GM23338 (cell line): ENCODE measurements around the gene FST. TPM values are rescaled to one million over a fixed set of nuclear protein-coding genes. Genes with fewer than 3 reads are reported as not detected.

Experiments used
- ATAC-seq: fragments of 200-7000 bp; cut with Tn5 transposase; 3 replicates; pipeline ENCODE4 v1.9.1; 2020
- DNase-seq: peaks from one replicate; pipeline ENCODE4 v3.0.0-alpha.2; 2015; ENCODE audit warnings: low spot score
- H2AFZ ChIP-seq: fragments of 200-600 bp; sonication (generic); 2 replicates; pipeline ENCODE4 v1.8.0; 2016; ENCODE audit warnings: antibody characterized with exemption, mild to moderate bottlenecking, moderate library complexity
- H3F3A ChIP-seq: fragments of 200-600 bp; sonication (generic); replicated peaks from 2 replicates; pipeline ENCODE4 v1.8.0; 2017; ENCODE audit warnings: antibody characterized with exemption, mixed run types, low read depth
- H3K27ac ChIP-seq: fragments of 200-600 bp; sonication (generic); 2 replicates; pipeline ENCODE4 v1.6.1; 2016; ENCODE audit warnings: low read depth
- H3K27me3 ChIP-seq: fragments of 200-600 bp; sonication (generic); 2 replicates; pipeline ENCODE4 v1.8.0; 2016; ENCODE audit warnings: mild to moderate bottlenecking, mixed run types, moderate library complexity; ENCODE audit not compliant: insufficient read depth
- H3K36me3 ChIP-seq: fragments of 200-600 bp; sonication (generic); 2 replicates; pipeline ENCODE4 v1.8.0; 2016; ENCODE audit warnings: mild to moderate bottlenecking; ENCODE audit not compliant: insufficient read depth
- H3K4me1 ChIP-seq: fragments of 200-600 bp; sonication (generic); 2 replicates; pipeline ENCODE4 v1.8.0; 2016; ENCODE audit warnings: mild to moderate bottlenecking, moderate library complexity; ENCODE audit not compliant: insufficient read depth
- H3K4me2 ChIP-seq: fragments of 200-600 bp; sonication (generic); 2 replicates; pipeline ENCODE4 v1.7.1; 2017; ENCODE audit warnings: mixed run types
- H3K4me3 ChIP-seq: fragments of 200-600 bp; sonication (generic); 2 replicates; pipeline ENCODE4 v1.6.1; 2016; ENCODE audit warnings: mixed run types
- H3K79me2 ChIP-seq: fragments of 200-600 bp; sonication (generic); replicated peaks from 2 replicates; pipeline ENCODE4 v1.8.0; 2017; ENCODE audit warnings: mild to moderate bottlenecking; ENCODE audit not compliant: insufficient read depth
- H3K9me2 ChIP-seq: fragments of 200-600 bp; sonication (generic); 2 replicates; pipeline ENCODE4 v1.8.0; 2017; ENCODE audit not compliant: insufficient read depth
- H4K20me1 ChIP-seq: fragments of 200-600 bp; sonication (generic); replicated peaks from 2 replicates; pipeline ENCODE4 v1.8.0; 2017; ENCODE audit warnings: mild to moderate bottlenecking; ENCODE audit not compliant: insufficient read depth
- H3K27ac Mint-ChIP-seq: 2 replicates; pipeline ENCODE4 v1.8.0; 2020; ENCODE audit warnings: inconsistent platforms, mild to moderate bottlenecking, moderate library complexity, mixed read lengths
- H3K27me3 Mint-ChIP-seq: 3 replicates; pipeline ENCODE4 v1.8.0; 2022; ENCODE audit warnings: low read depth, mild to moderate bottlenecking, moderate library complexity, mixed read lengths, inconsistent platforms; ENCODE audit not compliant: insufficient read depth, poor library complexity
- H3K36me3 Mint-ChIP-seq: 3 replicates; pipeline ENCODE4 v1.8.0; 2021; ENCODE audit warnings: low read depth, mild to moderate bottlenecking, inconsistent platforms, moderate library complexity, mixed read lengths
- H3K4me1 Mint-ChIP-seq: 3 replicates; pipeline ENCODE4 v1.8.0; 2020; ENCODE audit warnings: mild to moderate bottlenecking, inconsistent platforms, mixed read lengths
- H3K4me3 Mint-ChIP-seq: 3 replicates; pipeline ENCODE4 v1.8.0; 2021; ENCODE audit warnings: moderate library complexity, mild to moderate bottlenecking, inconsistent platforms, mixed read lengths
- H3K9me3 Mint-ChIP-seq: 3 replicates; pipeline ENCODE4 v1.8.0; 2020; ENCODE audit warnings: moderate library complexity, mild to moderate bottlenecking, inconsistent platforms, mixed read lengths
- CTCF ChIP-seq, 2 experiments: fragments of 200-600 bp in 1 of 2; sonication (generic) in 1 of 2; conservative IDR thresholded peaks; 2 replicates each; pipeline versions ENCODE4 v1.5.1 to v1.6.1; 2016 to 2017; ENCODE audit warnings: antibody characterized with exemption in 2 of 2, low read depth in 2 of 2, mild to moderate bottlenecking in 2 of 2, moderate library complexity in 1 of 2
- ETS1 ChIP-seq: IDR thresholded peaks from 2 replicates; pipeline ENCODE4 v1.6.1; 2016; ENCODE audit warnings: antibody characterized with exemption
- EZH2phosphoT487 ChIP-seq: fragments of 200-600 bp; sonication (generic); IDR thresholded peaks from one replicate; pipeline ENCODE4 v1.8.1; 2018; ENCODE audit warnings: antibody characterized with exemption; ENCODE audit not compliant: unreplicated experiment
- ZNF462 ChIP-seq: fragments of 250-450 bp; sonication (Bioruptor Pico); IDR thresholded peaks from 2 replicates; pipeline ENCODE4 v1.5.0; 2020; ENCODE audit warnings: mild to moderate bottlenecking, moderate library complexity
- polyA plus RNA-seq: library from polyadenylated mRNA; unstranded; fragments of >200 nt; fragmentation: Nextera tagmentation; extraction: Ambion mirVana; gene quantifications from 2 replicates; pipeline ENCODE4 v1.2.1, GENCODE V29; 2016
- total RNA-seq: library from RNA; depleted of rRNA; stranded (reverse); fragments of >200 nt; shearing (Covaris generic); gene quantifications from 2 replicates; pipeline ENCODE4 v1.2.3, GENCODE V29; 2014

FST gene
- total and polyA plus RNA-seq, 2 experiments from 2014 or later: 7.6 to 13.9 TPM

GRCh38 chr5:53446908-53447307 is 33.5 kb upstream of the FST start (continued):
- TF ChIP-seq ZNF462 (CRISPR knock-in tag): no peak

- TF ChIP-seq ETS1 (no peak), EZH2phosphoT487 (no peak), CTCF (conservative IDR thresholded peaks at IDR 0.05; ENCODE audit: low read depth in 2 of 2) (no peak)
- H3K4me1 ChIP-seq: peaks cover 15% of the 10 kb centered on the region
- Mint-ChIP-seq H3K27me3 (no peaks in the 10 kb centered on the region), H3K4me3 (no peak overlapping the region), H3K27ac (no peak overlapping the region), H3K4me1 (peaks cover 20% of the 10 kb centered on the region; the same call in 2 of the 3 replicates), H3K36me3 (no peaks in the 10 kb centered on the region), H3K9me3 (no peaks in the 10 kb centered on the region)
- H3K27ac ChIP-seq: no peak overlapping the region
- H3K4me3 ChIP-seq: no peak overlapping the region
- H4K20me1 ChIP-seq: no peaks in the 10 kb centered on the region
- no peak for DNase-seq
- no peak overlapping the region for H2AFZ ChIP-seq
- no peaks in the 10 kb centered on the region for H3K79me2 ChIP-seq
- no peaks in the 10 kb centered on the region for H3K27me3 ChIP-seq
- H3K36me3 ChIP-seq: no peaks in the 10 kb centered on the region
- H3F3A ChIP-seq: no peaks in the 10 kb centered on the region
- no peak overlapping the region for H3K4me2 ChIP-seq
- no peak for ATAC-seq
- H3K9me2 ChIP-seq: peaks cover 13% of the 10 kb centered on the region; the same call in 1 of the 2 replicates
Measured at GRCh38 chr5:53448851-53449250, 31.6 kb upstream of the FST start.
